ENCODE measurements around the gene MPC1L.

GRCh38 chrX:40581336-40581920 is 41.8 kb upstream of the MPC1L start:
- TF ChIP-seq YY1 (IDR thresholded peaks at IDR 0.05; ENCODE audit: insufficient read depth, insufficient read length) (no peak), ZNF274 (IDR thresholded peaks at IDR 0.05; ENCODE audit: low read depth, low read length) (no peak)
